Hematopoietic multipotent progenitor cell treated with erythropoietin and hydrocortisone succinate and interleukin-3 and kit ligand, for 6 days (in vitro differentiated cells): ENCODE measurements around the gene FYN.

Experiments
- DNase-seq: peaks from one replicate; pipeline ENCODE4 v3.0.0-alpha.2; 2015

Gene FYN

DNA sequence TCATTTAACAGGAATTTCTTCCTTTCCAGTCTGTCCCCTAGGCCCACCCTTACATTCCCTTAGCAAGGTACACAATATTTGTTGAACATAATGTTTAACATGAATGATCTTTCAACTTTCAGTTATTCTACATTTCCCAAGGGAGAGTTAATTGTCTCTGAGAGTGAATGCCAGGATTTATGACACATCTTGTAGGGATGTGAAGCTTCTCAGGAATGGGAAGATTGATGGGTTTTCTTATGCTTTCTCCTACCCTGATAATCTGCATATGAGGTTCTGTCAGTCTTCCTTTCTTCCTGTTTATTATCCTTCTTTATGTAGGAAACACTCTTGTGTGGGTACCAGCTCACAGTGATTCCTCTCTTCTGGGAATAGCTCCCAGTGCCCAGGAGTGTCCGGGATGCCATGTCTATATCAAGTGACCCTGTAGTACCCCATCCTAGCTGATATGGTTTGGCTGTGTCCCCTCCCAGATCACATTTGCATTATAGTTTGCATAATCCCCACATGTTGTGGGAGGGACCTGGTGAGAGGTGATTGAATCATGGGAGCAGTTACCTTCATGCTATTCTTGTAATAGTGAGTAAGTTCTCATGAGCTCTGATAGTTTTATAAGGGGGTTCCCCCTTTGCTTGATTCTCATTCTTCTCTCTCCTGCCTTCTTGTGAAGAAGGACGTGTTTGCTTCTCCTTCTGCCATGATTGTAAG is 7.1 kb upstream of the FYN start:
- no peak for DNase-seq

- DNase-seq, result no peak
These were observed 2.5 kb upstream of the FYN start for GRCh38 chr6:111875741-111876140.

DNA sequence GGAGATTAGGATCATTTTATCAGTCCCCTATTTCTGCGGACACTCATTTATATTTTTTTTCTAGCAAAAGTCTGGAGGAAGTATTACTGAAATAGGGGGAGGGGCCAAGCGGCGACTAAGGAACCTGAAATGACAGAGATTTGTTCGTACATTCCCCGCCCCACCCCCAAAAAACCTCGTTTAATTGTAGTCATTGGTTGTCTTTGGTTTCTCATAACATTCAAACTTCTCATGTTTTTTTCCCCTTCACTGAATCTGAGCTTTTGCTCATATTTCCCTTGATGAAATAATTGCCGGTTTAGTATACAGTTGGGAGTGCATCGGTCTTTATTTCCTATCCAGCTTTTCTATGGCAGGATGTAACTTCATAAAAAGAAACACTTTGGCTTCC is 768 bp upstream of the FYN start:
- DNase-seq, result peak; percentile 37

DNA sequence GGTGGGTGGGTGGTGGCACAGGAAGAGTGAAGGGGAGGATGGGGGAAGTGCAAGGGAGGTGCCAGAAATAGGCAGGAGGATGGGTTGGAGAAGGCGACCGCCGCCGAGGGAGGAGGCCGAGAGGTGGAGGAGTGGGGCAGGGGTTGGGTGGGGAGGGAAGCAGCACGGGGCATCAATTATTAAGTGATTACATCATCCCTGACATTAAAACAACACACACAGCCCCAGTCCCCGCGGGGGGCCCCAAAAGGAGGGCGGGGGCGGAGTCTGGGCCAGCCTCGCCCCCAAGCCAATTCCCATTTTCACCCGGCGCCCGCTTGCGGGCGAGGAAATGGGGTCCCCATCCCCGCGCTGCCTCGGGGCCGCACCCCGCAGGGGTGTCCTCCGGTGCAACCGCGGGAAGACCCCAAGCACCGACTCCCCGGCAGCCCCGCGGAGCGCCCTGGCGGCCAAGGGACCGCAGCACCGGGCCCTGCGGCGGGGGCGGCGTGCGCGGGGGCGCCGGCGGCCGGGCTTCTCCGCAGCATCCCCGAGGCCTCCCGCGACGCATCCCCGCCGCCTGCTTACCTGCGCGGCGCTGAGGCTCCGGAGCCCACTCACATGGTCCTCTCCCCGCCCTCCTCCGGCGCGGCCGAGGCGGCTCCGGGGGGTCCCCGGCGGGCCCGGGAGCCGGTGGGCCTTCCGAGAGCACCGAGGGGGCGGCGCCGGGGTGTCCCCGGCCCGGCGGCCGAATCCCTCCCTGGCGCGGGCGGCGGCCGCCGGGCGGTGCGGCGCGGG is 663 bp downstream of the FYN start:
- peak; percentile 47 for DNase-seq

- DNase-seq, result peak; percentile 70
These were observed 1.4 kb downstream of the FYN start for GRCh38 chr6:111871725-111872400.

DNA sequence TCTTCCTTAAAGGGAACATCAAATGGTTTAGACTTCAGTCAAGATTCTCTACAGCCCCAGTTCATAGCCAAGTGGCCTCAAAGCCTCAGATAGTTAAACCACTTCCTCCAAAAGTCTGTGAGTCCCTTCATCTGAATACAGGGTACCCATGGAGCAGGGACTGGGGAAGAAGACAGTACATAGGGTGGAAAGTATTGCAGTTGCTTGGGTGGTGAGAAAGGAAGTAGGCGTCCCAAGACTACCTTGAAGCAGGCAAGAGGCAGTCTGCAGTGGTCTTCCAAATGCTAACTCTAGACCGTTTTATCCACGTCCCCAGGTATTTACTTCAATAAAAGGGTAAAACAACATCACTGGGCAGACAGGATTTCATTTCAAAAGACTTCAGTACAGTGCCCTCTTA is 2.0 kb downstream of the FYN start:
- DNase-seq, result peak; percentile 65

- no peak for DNase-seq
These were observed 2.5 kb downstream of the FYN start for GRCh38 chr6:111870742-111871064.

DNA sequence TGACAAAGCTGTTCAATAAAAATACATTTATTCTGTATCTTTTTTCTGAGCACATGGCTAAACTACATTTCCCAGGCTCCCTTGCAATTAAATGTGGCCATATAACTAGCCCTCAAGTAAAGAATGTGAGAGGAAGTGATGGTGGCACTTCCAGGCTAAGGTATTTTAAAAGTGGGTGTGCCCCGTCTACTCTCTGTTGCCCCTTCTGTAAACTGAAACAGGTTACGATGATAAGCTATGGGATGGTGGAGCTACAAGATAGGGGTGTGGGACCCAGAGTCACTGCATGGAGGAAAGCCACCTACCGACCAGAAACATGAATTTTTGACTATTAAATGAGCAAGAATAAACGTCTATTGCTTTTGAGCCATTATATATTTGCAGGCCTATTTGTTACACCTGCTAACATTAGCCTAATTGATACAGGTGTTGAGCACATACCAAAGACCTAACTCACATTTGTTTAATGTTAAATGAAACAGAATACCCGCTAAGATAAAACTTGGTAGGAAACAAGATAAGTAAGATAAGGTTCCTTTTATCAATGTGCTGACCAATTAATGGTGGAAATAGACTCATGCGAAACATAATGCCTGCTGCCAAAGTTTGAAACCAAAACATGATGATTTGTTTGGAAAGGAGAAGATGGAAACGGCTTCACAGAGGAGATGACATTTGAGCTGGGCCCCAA is 3.1 kb downstream of the FYN start:
- DNase-seq, result peak; percentile 56

DNA sequence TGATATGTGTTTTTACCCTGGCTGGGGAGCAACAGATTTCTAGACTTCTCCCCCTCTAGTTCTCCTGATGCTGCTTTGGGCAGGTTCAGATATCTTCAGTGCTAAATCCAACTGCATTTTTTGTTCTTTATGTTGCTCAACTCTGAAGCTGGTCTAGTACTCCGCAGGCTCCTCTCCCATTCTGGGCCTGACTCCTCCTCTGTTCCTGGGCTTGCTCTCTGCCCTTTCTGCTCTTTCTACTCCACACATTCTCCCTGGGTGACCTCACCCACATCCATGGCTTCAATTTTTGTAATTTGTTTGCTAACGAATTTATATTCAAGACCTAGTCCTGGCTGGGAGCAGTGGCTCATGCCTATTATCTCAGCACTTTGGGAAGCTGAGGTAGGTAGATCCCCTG is 6.4 kb downstream of the FYN start:
- no peak for DNase-seq

DNA sequence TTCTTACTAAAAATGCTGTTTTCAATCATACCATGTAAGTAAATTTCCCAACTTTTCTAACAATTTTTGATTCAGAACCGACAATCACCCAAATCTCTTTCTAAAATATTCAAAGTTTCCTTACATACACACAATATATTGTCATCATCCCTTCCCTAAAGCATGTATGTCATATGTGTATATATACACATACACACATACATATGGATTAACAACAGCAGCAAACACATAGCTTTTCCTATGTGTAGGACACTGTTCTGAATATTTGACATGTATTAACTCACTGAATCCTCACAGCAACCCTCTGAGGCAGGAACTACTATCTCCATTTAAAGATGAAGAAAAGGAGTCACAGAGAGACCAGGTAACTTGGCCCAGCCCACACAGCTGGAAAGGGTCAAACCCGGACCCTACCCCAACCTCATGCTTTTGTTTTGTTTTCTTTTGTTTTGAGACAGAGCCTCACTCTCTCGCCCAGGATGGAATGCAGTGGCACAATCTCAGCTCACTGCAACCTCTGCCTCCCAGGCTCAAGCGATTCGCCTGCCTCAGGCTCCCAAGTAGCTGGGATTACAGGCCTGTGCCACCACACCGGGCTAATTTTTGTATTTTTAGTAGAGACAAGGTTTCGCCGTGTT is 7.2 kb downstream of the FYN start:
- no peak for DNase-seq

- no peak for DNase-seq
These were observed 8.1 kb downstream of the FYN start for GRCh38 chr6:111865049-111865585.

GRCh38 chr6:111864138-111865048 is 8.9 kb downstream of the FYN start:
- no peak for DNase-seq

DNA sequence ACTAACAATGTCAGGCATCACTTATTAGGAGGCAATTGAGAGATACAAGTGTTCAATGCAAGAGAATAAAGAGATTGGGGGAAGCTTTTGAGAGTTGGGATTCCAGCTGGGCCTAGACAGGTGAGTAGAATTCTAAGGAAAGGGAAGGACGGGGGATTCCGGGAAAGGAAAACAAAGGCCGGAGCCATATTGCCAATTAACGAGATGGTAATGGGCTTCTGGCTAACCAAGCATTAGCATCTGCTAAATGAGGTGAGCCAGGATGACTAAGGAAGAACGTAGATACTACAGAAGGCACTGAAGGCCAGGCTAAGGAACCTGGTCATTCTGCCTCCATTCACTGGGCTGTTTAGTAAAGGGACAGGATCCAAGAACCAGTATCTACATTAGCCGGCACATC is 10.5 kb downstream of the FYN start:
- DNase-seq, result no peak

- no peak for DNase-seq
These were observed 10.9 kb downstream of the FYN start for GRCh38 chr6:111862314-111862713.

DNA sequence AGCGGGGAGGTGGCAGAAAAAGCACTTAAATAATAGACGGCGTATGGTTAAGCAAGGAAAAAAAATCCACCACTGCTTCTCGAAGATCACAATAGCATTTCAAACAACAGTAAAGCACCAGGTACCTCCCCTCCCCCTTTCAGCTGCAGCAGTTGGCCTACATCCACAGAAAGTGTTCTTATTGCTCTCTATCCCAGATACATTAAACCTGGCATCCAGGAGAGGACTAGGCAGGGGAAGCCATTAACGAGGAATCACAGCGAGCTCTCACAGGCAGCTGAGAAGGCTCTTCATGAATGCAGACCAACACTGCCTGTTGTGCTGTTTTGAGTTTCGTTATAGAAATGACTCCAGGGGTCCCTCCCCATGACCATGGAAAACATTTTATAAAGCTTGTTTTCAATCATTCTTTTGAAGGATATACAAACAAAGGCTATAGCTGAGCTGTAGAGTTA is 11.8 kb downstream of the FYN start:
- DNase-seq, result no peak

DNA sequence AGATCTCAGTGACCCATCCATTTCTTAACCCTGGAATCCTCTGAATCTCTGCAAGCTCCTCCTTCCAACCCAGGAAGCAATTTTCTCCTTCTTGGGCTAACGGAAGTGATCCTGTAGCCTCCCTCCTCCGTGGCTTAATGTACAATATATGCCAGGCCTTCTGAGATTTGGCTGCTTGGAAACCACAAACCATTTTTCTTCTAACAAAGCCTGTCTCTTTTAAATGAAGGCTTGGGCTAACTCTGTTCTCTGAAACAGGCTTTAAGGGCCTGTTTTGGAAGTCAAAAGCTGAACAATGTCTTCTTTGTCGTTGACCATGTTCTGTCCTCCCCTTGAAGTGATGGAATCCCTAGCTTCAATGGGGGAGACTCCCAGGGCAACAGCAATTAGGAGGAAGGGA is 14.9 kb downstream of the FYN start:
- DNase-seq, result no peak

DNA sequence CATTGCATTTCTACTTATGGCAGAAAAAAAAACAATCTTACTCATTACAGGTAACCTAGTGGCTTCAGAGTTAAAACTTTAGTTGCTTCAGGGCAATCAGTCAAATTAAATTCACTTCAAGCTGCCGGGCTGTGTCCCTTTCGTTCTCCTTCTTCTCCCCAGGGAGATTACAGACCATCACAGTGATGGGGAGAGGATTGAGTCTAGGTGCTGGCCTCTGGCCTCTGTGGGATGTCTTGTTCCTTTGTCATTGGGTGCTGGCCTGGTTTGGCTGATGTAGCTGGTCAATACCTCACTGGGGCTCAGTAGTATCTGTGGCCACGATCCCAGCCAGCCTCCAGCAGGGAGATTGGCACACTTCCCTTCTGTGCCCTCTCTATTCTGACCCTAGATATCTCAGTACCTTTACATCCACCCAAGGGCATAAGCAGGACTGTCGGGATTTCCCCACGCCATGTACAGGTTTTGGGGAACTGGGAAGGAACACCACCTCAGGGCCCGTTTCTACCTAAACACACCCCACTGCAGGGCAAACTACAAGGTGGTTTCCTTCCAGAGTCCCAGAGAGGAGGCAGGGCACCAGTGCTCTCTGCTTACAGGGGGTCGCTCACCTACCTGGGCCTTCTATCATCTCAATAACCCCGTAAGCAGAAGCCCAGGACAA is 15.4 kb downstream of the FYN start:
- DNase-seq, result no peak

DNA sequence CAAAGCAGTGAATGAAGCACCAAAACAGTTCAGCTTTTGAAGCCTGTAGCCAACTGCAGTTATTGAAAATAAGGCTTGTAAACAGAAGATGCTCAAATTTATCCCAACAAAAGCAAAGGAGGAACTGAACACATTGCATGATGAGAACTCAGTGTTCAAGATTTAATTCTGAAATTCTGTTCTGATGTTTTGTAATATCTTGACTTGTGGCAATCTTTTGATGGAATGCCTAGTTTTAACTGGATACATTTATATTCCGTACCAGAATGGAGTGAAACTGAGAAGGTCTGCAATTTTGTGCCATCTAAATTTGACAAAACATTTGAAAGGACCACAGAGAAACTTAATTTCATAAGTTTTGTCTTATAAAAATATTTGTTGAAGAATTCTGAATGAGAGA is 17.5 kb downstream of the FYN start:
- DNase-seq, result no peak

DNA sequence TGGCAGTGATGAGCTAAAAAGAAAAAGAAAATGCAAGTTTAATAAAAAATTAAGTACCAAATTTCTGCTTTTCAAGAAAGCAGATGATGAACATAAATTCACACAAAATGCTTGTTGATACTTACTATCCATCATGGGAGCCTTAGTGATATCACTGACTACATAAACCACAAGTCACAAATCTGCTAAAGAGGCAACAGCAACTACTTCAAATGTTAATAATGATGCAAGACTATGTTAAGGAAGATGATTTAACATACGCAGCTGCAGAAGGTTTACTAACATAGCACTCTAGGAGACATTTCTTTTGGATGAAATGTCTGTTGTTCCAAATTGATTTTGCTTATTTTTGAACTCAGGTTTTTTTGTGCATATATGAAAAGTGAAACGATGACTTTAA is 18.6 kb downstream of the FYN start:
- DNase-seq, result no peak

DNA sequence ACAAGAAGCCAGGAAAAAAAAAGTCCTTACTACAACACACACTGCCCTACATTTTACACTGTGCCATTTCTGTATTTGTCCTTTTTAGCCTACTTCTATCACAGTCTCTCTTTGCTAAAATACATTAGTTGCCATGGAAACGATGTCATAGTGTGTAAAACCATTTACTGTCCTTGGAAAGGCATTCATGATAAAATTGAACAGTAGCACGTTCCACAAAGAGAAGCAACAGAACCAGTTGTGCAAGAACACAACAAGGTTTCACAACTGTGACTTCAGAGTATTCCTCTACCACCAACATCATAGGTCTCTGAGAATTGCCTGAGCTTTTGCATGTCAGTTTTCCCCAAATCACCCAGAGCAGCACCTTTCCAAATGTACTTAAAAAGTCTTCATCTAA is 20.5 kb downstream of the FYN start:
- peak; percentile 54 for DNase-seq

GRCh38 chr6:111850295-111850937 is 22.8 kb downstream of the FYN start:
- no peak for DNase-seq
